K562 (cell line): Measurements from ENCODE around the gene MCCD1. TPM values are rescaled to one million over a fixed set of nuclear protein-coding genes. Genes with fewer than 3 reads are reported as not detected.

Experiments
- BCLAF1 ChIP-seq, 2 experiments: fragments of 450-650 bp in 1 of 2; IDR thresholded peaks; 2 replicates each; pipeline ENCODE4 v1.6.1; 2011 to 2017; ENCODE audit warnings: low read depth in 2 of 2, antibody characterized with exemption in 1 of 2, borderline replicate concordance in 1 of 2, low read length in 1 of 2, mild to moderate bottlenecking in 1 of 2, mixed read lengths in 1 of 2; ENCODE audit not compliant: control insufficient read depth in 1 of 2
- EWSR1 ChIP-seq: fragments of 450-650 bp; IDR thresholded peaks from 2 replicates; pipeline ENCODE4 v1.6.1; 2018; ENCODE audit warnings: borderline replicate concordance, mild to moderate bottlenecking, low read depth, moderate library complexity; ENCODE audit not compliant: partially characterized antibody
- MCM2 ChIP-seq: fragments of 450-650 bp; IDR thresholded peaks from 2 replicates; pipeline ENCODE4 v1.6.1; 2017; ENCODE audit warnings: low read depth, mild to moderate bottlenecking
- MLLT1 ChIP-seq, 2 experiments: fragments of 450-650 bp; IDR thresholded peaks; 2 replicates each; pipeline ENCODE4 v1.6.1; 2016
- PHB2 ChIP-seq: fragments of 450-650 bp; IDR thresholded peaks from 2 replicates; pipeline ENCODE4 v1.6.1; 2017; ENCODE audit warnings: low read depth
- POLR2H ChIP-seq: IDR thresholded peaks from 2 replicates; pipeline ENCODE4 v1.6.1; 2016; ENCODE audit warnings: missing genetic modification characterization, low read depth, mild to moderate bottlenecking, control low read depth, missing compliant biosample characterization, moderate library complexity
- RBBP5 ChIP-seq: fragments of 200-600 bp; sonication (generic); IDR thresholded peaks from 2 replicates; pipeline ENCODE4 v1.6.1; 2012; ENCODE audit warnings: borderline replicate concordance, mild to moderate bottlenecking, low read length, control low read depth, inconsistent platforms; ENCODE audit not compliant: insufficient read depth, poor library complexity, severe bottlenecking
- WHSC1 ChIP-seq: IDR thresholded peaks from one replicate; pipeline ENCODE4 v1.6.1; 2012; ENCODE audit warnings: low read length, control low read depth, inconsistent platforms
- ZNF140 ChIP-seq: fragments of 250-450 bp; sonication (Bioruptor Pico); IDR thresholded peaks from 2 replicates; pipeline ENCODE4 v1.8.0; 2021; ENCODE audit warnings: moderate library complexity, mild to moderate bottlenecking, inconsistent platforms
- ZNF174 ChIP-seq: fragments of 250-450 bp; sonication (Bioruptor Pico); IDR thresholded peaks from 2 replicates; pipeline ENCODE4 v1.4.0; 2020; ENCODE audit warnings: mild to moderate bottlenecking
- ZNF318 ChIP-seq, 2 experiments: fragments of 450-650 bp; IDR thresholded peaks; 2 replicates each; pipeline ENCODE4 v1.6.1; 2016; ENCODE audit warnings: mild to moderate bottlenecking in 2 of 2, borderline replicate concordance in 1 of 2, low read depth in 1 of 2, moderate library complexity in 1 of 2
- polyA plus RNA-seq, 8 experiments: library from polyadenylated mRNA; depleted of rRNA in 4 of 8; stranded (reverse) in 5 of 8; unstranded in 3 of 8; fragments of >200 nt; fragmentation: Nextera tagmentation in 2 of 8; fragmentation: Illumina TruSeq in 1 of 8; extraction: Ambion mirVana in 2 of 8; extraction: Trizol in 1 of 8; gene quantifications; 2 replicates each; pipeline versions ENCODE4 v1.2.1 to v1.2.3, GENCODE V29; 2011 to 2014; ENCODE audit warnings: inconsistent platforms in 1 of 8, missing spikeins in 1 of 8
- total RNA-seq, 7 experiments: library from RNA; depleted of rRNA in 6 of 7; stranded (reverse); fragments of >200 nt in 6 of 7; fragmentation: Illumina TruSeq in 2 of 7; extraction: Trizol in 2 of 7; gene quantifications; 2 replicates each; pipeline versions ENCODE4 v1.2.1 to v1.2.3, GENCODE V29; 2011 to 2021; ENCODE audit warnings: low replicate concordance in 1 of 7

The MCCD1 gene
- total and polyA plus RNA-seq, 9 of the 15 experiments (the other 6 are each of a cell fraction or from before 2014, with no cell fraction given): not detected

GRCh38 chr6:31497531-31498476 lies 31.0 kb upstream of the MCCD1 start, which contains the start of gene MICB (continued):
- TF ChIP-seq BCLAF1 (IDR thresholded peaks at IDR 0.05; ENCODE audit: borderline replicate concordance in 1 of 2, control insufficient read depth in 1 of 2, low read depth in 2 of 2, low read length in 1 of 2) (no peak), POLR2H (tag) (no peak), EWSR1 (no peak), WHSC1 (no peak), MLLT1 (IDR thresholded peaks at IDR 0.05) (0 out of 4 replicates have a peak, but pooled peaks of 1 of the 2 experiments have one; percentile 36), ZNF318 (IDR thresholded peaks at IDR 0.05; ENCODE audit: borderline replicate concordance in 1 of 2, low read depth in 1 of 2) (no peak), RBBP5 (peak; percentile 74), ZNF174 (no peak), MCM2 (no peak), ZNF140 (CRISPR knock-in tag) (no peak), PHB2 (0 out of 2 replicates have a peak, but pooled peaks have one; percentile 15)
